Activated CD8-positive, alpha-beta T cell treated with anti-CD3 and anti-CD28 coated beads, Interleukin-2, amount 10 ng/mL, durations not matched to agents 7 days and 5 days (primary cell): ENCODE measurements around the gene STRN4. TPM values are rescaled to one million over a fixed set of nuclear protein-coding genes. Genes with fewer than 3 reads are reported as not detected.

ENCODE experiments used
- ATAC-seq: fragments of 150-1000 bp; cut with Tn5 transposase; one replicate; pipeline ENCODE4 v1.10.0; 2021; ENCODE audit warnings: moderate library complexity
- CTCF ChIA-PET: fragments of 350-600 bp; sonication (Branson Sonifier 250); formaldehyde crosslinking; loops from one replicate; lab custom pipeline; 2021; ENCODE audit warnings: antibody characterized with exemption; lab: Charles Lee
- POLR2A ChIA-PET: fragments of 350-600 bp; sonication (Branson Sonifier 250); formaldehyde crosslinking; loops from one replicate; lab custom pipeline; 2021; ENCODE audit warnings: antibody characterized with exemption; lab: Charles Lee
- DNase-seq: peaks from one replicate; pipeline ENCODE4 v3.0.0-alpha.2; 2020
- H3K27ac Mint-ChIP-seq: one replicate; pipeline ENCODE4 v1.8.0; 2021; ENCODE audit warnings: mild to moderate bottlenecking, mixed read lengths
- H3K27me3 Mint-ChIP-seq: one replicate; pipeline ENCODE4 v1.8.0; 2021; ENCODE audit warnings: low read depth, mixed read lengths
- H3K36me3 Mint-ChIP-seq: one replicate; pipeline ENCODE4 v1.8.0; 2021; ENCODE audit warnings: low read depth, mixed read lengths
- H3K4me1 Mint-ChIP-seq: one replicate; pipeline ENCODE4 v1.8.0; 2021; ENCODE audit warnings: low read depth, mixed read lengths
- H3K4me3 Mint-ChIP-seq: one replicate; pipeline ENCODE4 v1.8.0; 2021; ENCODE audit warnings: mild to moderate bottlenecking, mixed read lengths
- H3K9me3 Mint-ChIP-seq: one replicate; pipeline ENCODE4 v1.8.0; 2022; ENCODE audit warnings: mixed read lengths; ENCODE audit not compliant: insufficient read depth
- total RNA-seq, 2 experiments: library from RNA; stranded (reverse); gene quantifications; one replicate each; pipeline ENCODE4 v1.2.3, GENCODE V29; 2021

The STRN4 gene
- total RNA-seq, 2 experiments from 2014 or later = 79.6 to 90.2 TPM

- H3K27ac Mint-ChIP-seq = no peak overlapping the region
- no peaks in the 10 kb centered on the region for H3K9me3 Mint-ChIP-seq
- H3K27me3 Mint-ChIP-seq = no peaks in the 10 kb centered on the region
- ATAC-seq (no peak), DNase-seq (peak; percentile 33)
- peaks cover 7% of the 10 kb centered on the region for H3K36me3 Mint-ChIP-seq
- no peak overlapping the region for H3K4me3 Mint-ChIP-seq
- ChIA-PET POLR2A (interaction anchor here (0.7 kb wide), 1 partner anchor 66 kb away, joined by 3 read pairs; no protein-coding TSS in a partner anchor), CTCF (interaction anchor here (0.9 to 11.0 kb wide), 6 partner anchors 10 to 256 kb away, joined by 3 to 122 read pairs (median 6); no protein-coding TSS in a partner anchor)
- H3K4me1 Mint-ChIP-seq = peaks cover 25% of the 10 kb centered on the region
Observed at GRCh38 chr19:46756544-46756888, 10.3 kb upstream of the STRN4 start.

- Mint-ChIP-seq H3K4me3 (no peak overlapping the region), H3K27me3 (no peaks in the 10 kb centered on the region), H3K36me3 (peaks cover 7% of the 10 kb centered on the region), H3K27ac (no peak overlapping the region), H3K4me1 (peaks cover 25% of the 10 kb centered on the region), H3K9me3 (no peaks in the 10 kb centered on the region)
- ChIA-PET POLR2A (interaction anchor here (0.7 kb wide), 1 partner anchor 66 kb away, joined by 3 read pairs; no protein-coding TSS in a partner anchor), CTCF (interaction anchor here (0.9 to 11.0 kb wide), 7 partner anchors 10 to 257 kb away, joined by 3 to 122 read pairs (median 9); no protein-coding TSS in a partner anchor)
- DNase-seq (no peak), ATAC-seq (no peak)
Observed at GRCh38 chr19:46755853-46756543, 9.7 kb upstream of the STRN4 start.

- Mint-ChIP-seq H3K4me1 (peaks cover 25% of the 10 kb centered on the region), H3K4me3 (no peak overlapping the region), H3K27ac (no peak overlapping the region), H3K36me3 (peaks cover 7% of the 10 kb centered on the region), H3K27me3 (no peaks in the 10 kb centered on the region), H3K9me3 (no peaks in the 10 kb centered on the region)
- ChIA-PET POLR2A (no interaction called here), CTCF (interaction anchor here (2.1 to 11.0 kb wide), 4 partner anchors 12 to 85 kb away, joined by 10 to 122 read pairs (median 20); no protein-coding TSS in a partner anchor)
- no peak for DNase-seq
- no peak for ATAC-seq
Observed at GRCh38 chr19:46755077-46755852, 9.0 kb upstream of the STRN4 start.

- POLR2A ChIA-PET = interaction anchor here (1.2 to 1.4 kb wide), 2 partner anchors 31 to 87 kb away, joined by 6 to 8 read pairs; no protein-coding TSS in a partner anchor
- peaks cover 9% of the 10 kb centered on the region for H3K36me3 Mint-ChIP-seq
- H3K9me3 Mint-ChIP-seq = no peaks in the 10 kb centered on the region
- H3K4me3 Mint-ChIP-seq = no peak overlapping the region
- no peaks in the 10 kb centered on the region for H3K27me3 Mint-ChIP-seq
- H3K27ac Mint-ChIP-seq = no peak overlapping the region
- H3K4me1 Mint-ChIP-seq = peaks cover 25% of the 10 kb centered on the region
- ATAC-seq (peak; percentile 84), DNase-seq (peak; percentile 85)
- CTCF ChIA-PET = interaction anchor here (0.6 to 11.0 kb wide), 46 partner anchors 9 to 224 kb away, joined by 3 to 122 read pairs (median 4); partner anchors contain the start of genes AP2S1, ARHGAP35, DACT3 and SLC1A5
Observed at GRCh38 chr19:46753420-46754155, 7.3 kb upstream of the STRN4 start.

- peak overlapping the region; percentile 45 for H3K4me3 Mint-ChIP-seq
- DNase-seq = peak; percentile 86
- H3K4me1 Mint-ChIP-seq = peaks cover 37% of the 10 kb centered on the region
- H3K27ac Mint-ChIP-seq = peak overlapping the region; percentile 39
- POLR2A ChIA-PET = no interaction called here
- no peaks in the 10 kb centered on the region for H3K9me3 Mint-ChIP-seq
- CTCF ChIA-PET = interaction anchor here (0.9 to 4.9 kb wide), 15 partner anchors 10 to 219 kb away, joined by 3 to 18 read pairs (median 4); no protein-coding TSS in a partner anchor
- no peak for ATAC-seq
- H3K36me3 Mint-ChIP-seq = peaks cover 18% of the 10 kb centered on the region
- no peaks in the 10 kb centered on the region for H3K27me3 Mint-ChIP-seq
Observed at GRCh38 chr19:46748325-46749109, 2.3 kb upstream of the STRN4 start.

- Mint-ChIP-seq H3K4me3 (peak within 1 kb of the TSS; percentile 94), H3K9me3 (no peaks in the 10 kb centered on the region), H3K4me1 (peaks cover 53% of the 10 kb centered on the region), H3K27ac (peak within 1 kb of the TSS; percentile 86), H3K27me3 (no peaks in the 10 kb centered on the region), H3K36me3 (peaks cover 31% of the 10 kb centered on the region)
- ChIA-PET POLR2A (interaction anchor here (0.8 to 1.5 kb wide), 3 partner anchors 15 to 145 kb away, joined by 3 to 10 read pairs (median 4); no protein-coding TSS in a partner anchor), CTCF (interaction anchor here (1.0 to 5.0 kb wide), 2 partner anchors 12 to 16 kb away, joined by 3 to 28 read pairs; no protein-coding TSS in a partner anchor)
- DNase-seq (peak; percentile 37), ATAC-seq (peak; percentile 29)
Observed at GRCh38 chr19:46745521-46746280, 549 bp downstream of the STRN4 start, which contains the start of gene FKRP. Gene FKRP, plus strand, starts transcription at chr19:46746057. Its CDS starts 9,394 bp downstream, at chr19:46755451.

- peaks cover 53% of the 10 kb centered on the region for H3K4me1 Mint-ChIP-seq
Observed at GRCh38 chr19:46745030-46745429, 1.2 kb downstream of the STRN4 start.

GRCh38 chr19:46744005-46744691, 2.1 kb downstream of the STRN4 start:
- ChIA-PET POLR2A (interaction anchor here (0.6 to 1.5 kb wide), 3 partner anchors 44 to 144 kb away, joined by 3 to 4 read pairs (median 4); partner anchors contain the start of gene SLC1A5), CTCF (interaction anchor here (0.5 to 5.0 kb wide), 6 partner anchors 10 to 269 kb away, joined by 3 to 28 read pairs (median 3); no protein-coding TSS in a partner anchor)
- Mint-ChIP-seq H3K9me3 (no peaks in the 10 kb centered on the region), H3K36me3 (peaks cover 41% of the 10 kb centered on the region), H3K4me3 (peak overlapping the region; percentile 94), H3K27me3 (no peaks in the 10 kb centered on the region), H3K27ac (no peak overlapping the region), H3K4me1 (peaks cover 53% of the 10 kb centered on the region)
- ATAC-seq (no peak), DNase-seq (no peak)

More at GRCh38 chr19:46745030-46745429, 1.2 kb downstream of the STRN4 start:
- CTCF ChIA-PET = interaction anchor here (0.5 to 5.0 kb wide), 4 partner anchors 13 to 268 kb away, joined by 3 to 28 read pairs (median 3); no protein-coding TSS in a partner anchor
- ATAC-seq = no peak
- no peaks in the 10 kb centered on the region for H3K27me3 Mint-ChIP-seq
- H3K36me3 Mint-ChIP-seq = peaks cover 37% of the 10 kb centered on the region
- H3K4me3 Mint-ChIP-seq = peak overlapping the region; percentile 94
- peak overlapping the region; percentile 86 for H3K27ac Mint-ChIP-seq
- DNase-seq = no peak
- POLR2A ChIA-PET = interaction anchor here (0.8 to 1.5 kb wide), 3 partner anchors 14 to 145 kb away, joined by 3 to 10 read pairs (median 4); no protein-coding TSS in a partner anchor
- no peaks in the 10 kb centered on the region for H3K9me3 Mint-ChIP-seq

GRCh38 chr19:46742926-46743480, 3.2 kb downstream of the STRN4 start:
- Mint-ChIP-seq H3K4me3 (no peak overlapping the region), H3K36me3 (peaks cover 42% of the 10 kb centered on the region), H3K27me3 (no peaks in the 10 kb centered on the region), H3K27ac (no peak overlapping the region), H3K4me1 (peaks cover 48% of the 10 kb centered on the region), H3K9me3 (no peaks in the 10 kb centered on the region)
- ChIA-PET POLR2A (interaction anchor here (1.5 kb wide), 1 partner anchor 14 kb away, joined by 3 read pairs; no protein-coding TSS in a partner anchor), CTCF (interaction anchor here (1.8 to 5.0 kb wide), 3 partner anchors 13 to 97 kb away, joined by 5 to 28 read pairs (median 12); no protein-coding TSS in a partner anchor)
- DNase-seq = no peak
- ATAC-seq = no peak
